ENCODE data around the gene SLC35F4. TPM values are rescaled to one million over a fixed set of nuclear protein-coding genes. Genes with fewer than 3 reads are reported as not detected.

Gene SLC35F4
- total RNA-seq, 1 donor from 2014 or later, result not detected

DNA sequence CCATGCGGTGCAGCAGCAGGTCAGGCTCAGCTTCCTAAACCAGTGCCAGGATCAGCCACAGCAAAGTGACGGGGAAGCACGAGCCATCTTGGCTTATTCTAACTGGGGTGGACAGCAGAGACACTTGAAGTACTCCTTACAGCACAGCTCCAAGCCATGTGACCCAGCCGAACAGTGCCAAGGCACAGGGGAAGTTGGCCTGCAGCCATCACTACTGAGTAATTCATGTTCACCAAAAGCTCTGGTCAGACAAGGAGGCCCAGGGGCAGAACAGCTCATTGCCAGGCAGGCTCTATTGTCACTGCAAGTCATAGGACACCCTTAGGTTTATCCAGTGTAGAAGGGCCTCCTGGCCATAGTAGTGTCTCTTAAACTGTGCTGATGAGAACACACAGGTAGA is 23.4 kb upstream of the SLC35F4 start:
- Histone ChIP-seq H3K4me3 (no peak overlapping the region), H3K4me1 (no peaks in the 10 kb centered on the region), H3K27ac (no peak overlapping the region), H3K9me3 (no peaks in the 10 kb centered on the region), H3K36me3 (no peaks in the 10 kb centered on the region), H3K27me3 (ENCODE audit: low read depth) (no peaks in the 10 kb centered on the region)
- ATAC-seq (peak; percentile 67 to 73), DNase-seq (peak; percentile 66)
- TF ChIP-seq CTCF (IDR thresholded peaks at IDR 0.05), result no peak
- intact Hi-C loops (cut with DNase I), result no loop called here

- no peak for TF ChIP-seq CTCF (IDR thresholded peaks at IDR 0.05)
- Histone ChIP-seq H3K9me3 (no peaks in the 10 kb centered on the region), H3K27ac (no peak overlapping the region), H3K4me1 (no peaks in the 10 kb centered on the region), H3K36me3 (no peaks in the 10 kb centered on the region), H3K27me3 (ENCODE audit: low read depth) (no peaks in the 10 kb centered on the region), H3K4me3 (no peak overlapping the region)
- ATAC-seq (no peak), DNase-seq (no peak)
- intact Hi-C loops (cut with DNase I), result no loop called here
Observed at GRCh38 chr14:57884175-57884574, 18.3 kb upstream of the SLC35F4 start.

GRCh38 chr14:57883061-57883460 is 17.2 kb upstream of the SLC35F4 start:
- no peak for DNase-seq

GRCh38 chr14:57879516-57879915 is 13.6 kb upstream of the SLC35F4 start:
- no peak for ATAC-seq
- intact Hi-C loops (cut with DNase I), result no loop called here
- H3K27me3 ChIP-seq (ENCODE audit: low read depth), result no peaks in the 10 kb centered on the region

More at GRCh38 chr14:57883061-57883460, 17.2 kb upstream of the SLC35F4 start:
- no peak for ATAC-seq
- Histone ChIP-seq H3K27me3 (ENCODE audit: low read depth) (no peaks in the 10 kb centered on the region), H3K27ac (no peak overlapping the region), H3K36me3 (no peaks in the 10 kb centered on the region), H3K4me3 (no peak overlapping the region), H3K4me1 (no peaks in the 10 kb centered on the region), H3K9me3 (no peaks in the 10 kb centered on the region)
- TF ChIP-seq CTCF (IDR thresholded peaks at IDR 0.05), result no peak
- intact Hi-C loops (cut with DNase I), result no loop called here

GRCh38 chr14:57875985-57876384 is 10.1 kb upstream of the SLC35F4 start:
- no peaks in the 10 kb centered on the region for H3K36me3 ChIP-seq
- ATAC-seq, result no peak
- no peaks in the 10 kb centered on the region for H3K27me3 ChIP-seq (ENCODE audit: low read depth)
- DNase-seq, result no peak
- H3K9me3 ChIP-seq, result no peaks in the 10 kb centered on the region
- TF ChIP-seq CTCF (IDR thresholded peaks at IDR 0.05), result no peak
- H3K4me3 ChIP-seq, result no peak overlapping the region
- H3K4me1 ChIP-seq, result no peaks in the 10 kb centered on the region
- no peak overlapping the region for H3K27ac ChIP-seq
- intact Hi-C loops (cut with DNase I), result no loop called here

More at GRCh38 chr14:57879516-57879915, 13.6 kb upstream of the SLC35F4 start:
- no peak overlapping the region for H3K4me3 ChIP-seq
- no peaks in the 10 kb centered on the region for H3K4me1 ChIP-seq
- no peak for DNase-seq
- TF ChIP-seq CTCF (IDR thresholded peaks at IDR 0.05), result no peak
- no peak overlapping the region for H3K27ac ChIP-seq
- H3K9me3 ChIP-seq, result no peaks in the 10 kb centered on the region
- no peaks in the 10 kb centered on the region for H3K36me3 ChIP-seq

DNA sequence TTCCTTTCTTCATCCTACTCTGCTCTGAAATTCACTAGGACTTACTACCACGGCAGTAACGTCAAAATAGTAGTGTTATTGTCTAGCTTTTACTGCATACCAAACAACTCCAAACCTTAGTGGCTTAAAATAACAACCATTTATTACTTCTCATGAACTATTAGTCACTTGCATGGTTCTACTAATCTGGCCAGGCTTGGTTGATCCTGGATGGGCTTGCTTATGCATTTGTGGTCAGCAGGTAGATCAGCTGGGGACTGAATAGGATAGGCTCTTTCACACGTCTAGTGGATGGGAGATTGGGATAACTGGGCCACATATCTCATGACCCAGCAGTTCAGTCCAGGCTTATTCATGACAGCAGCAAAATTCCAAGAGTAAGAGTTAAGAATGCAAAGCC is 9.4 kb upstream of the SLC35F4 start:
- ATAC-seq (no peak), DNase-seq (no peak)
- Histone ChIP-seq H3K36me3 (no peaks in the 10 kb centered on the region), H3K27ac (no peak overlapping the region), H3K27me3 (ENCODE audit: low read depth) (no peaks in the 10 kb centered on the region), H3K4me1 (no peaks in the 10 kb centered on the region), H3K9me3 (no peaks in the 10 kb centered on the region), H3K4me3 (no peak overlapping the region)
- TF ChIP-seq CTCF (IDR thresholded peaks at IDR 0.05), result no peak
- intact Hi-C loops (cut with DNase I), result no loop called here

Data from lower lobe of right lung (tissue), 2 donors.